A549 (cell line): Measurements from ENCODE around the gene SCAANT1. TPM values are rescaled to one million over a fixed set of nuclear protein-coding genes. Genes with fewer than 3 reads are reported as not detected.

Source experiments
- ATAC-seq, 2 experiments: fragments of 200-7000 bp in 1 of 2; fragments of >200 bp in 1 of 2; cut with Nextera tagmentation in 1 of 2; cut with Tn5 transposase in 1 of 2; 3 replicates each; pipeline versions ENCODE4 v1.8.0 to v1.9.1; 2018 to 2020; ENCODE audit warnings: mild to moderate bottlenecking in 1 of 2, moderate library complexity in 1 of 2
- CTCF ChIA-PET: fragments of 300-600 bp; sonication (Branson Sonifier 250); formaldehyde crosslinking; extraction: SDS; loops from one replicate; lab custom pipeline; 2021; ENCODE audit warnings: antibody characterized with exemption, inconsistent platforms; lab: Yijun Ruan, JAX
- POLR2A ChIA-PET: fragments of 350-600 bp; formaldehyde crosslinking; extraction: SDS; loops from one replicate; lab custom pipeline; 2021; ENCODE audit warnings: antibody characterized with exemption, inconsistent platforms; lab: Yijun Ruan, JAX
- DNase-seq, 2 experiments: peaks; one replicate each; pipeline versions ENCODE4 v3.0.0 to v3.0.0-alpha.2; 2011 to 2016; ENCODE audit warnings: low read depth in 1 of 2, low spot score in 1 of 2
- FAIRE-seq: peaks from 2 replicates; lab custom pipeline; 2011; peaks lifted over from hg19 to GRCh38; lab: Jason Lieb, UNC
- H3K27ac ChIP-seq, 2 experiments: fragments of >200 bp; sonication (Bioruptor Twin); formaldehyde crosslinking; 3 replicates each; pipeline ENCODE4 v1.5.1; 2016 to 2017
- H3K4me1 ChIP-seq: fragments of >200 bp; sonication (Bioruptor Twin); formaldehyde crosslinking; 3 replicates; pipeline ENCODE4 v1.6.1; 2016
- H3K4me2 ChIP-seq: fragments of >200 bp; sonication (Bioruptor Twin); formaldehyde crosslinking; 3 replicates; pipeline ENCODE4 v1.6.1; 2016
- H3K4me3 ChIP-seq: fragments of >200 bp; sonication (Bioruptor Twin); formaldehyde crosslinking; 3 replicates; pipeline ENCODE4 v1.5.1; 2016
- H3K9me3 ChIP-seq: fragments of >200 bp; sonication (Bioruptor Twin); formaldehyde crosslinking; 3 replicates; pipeline ENCODE4 v1.6.1; 2016
- ATOH8 ChIP-seq: fragments of 250-450 bp; sonication (Bioruptor Pico); IDR thresholded peaks from 2 replicates; pipeline ENCODE4 v1.5.0; 2020; ENCODE audit warnings: low read depth, mild to moderate bottlenecking, moderate library complexity
- BHLHE40 ChIP-seq: IDR thresholded peaks from 2 replicates; pipeline ENCODE4 v1.6.1; 2012; ENCODE audit warnings: low read depth, low read length, inconsistent platforms
- CBX8 ChIP-seq: fragments of 200-600 bp; sonication (generic); IDR thresholded peaks from 2 replicates; pipeline ENCODE4 v1.6.1; 2016
- CEBPB ChIP-seq, 2 experiments: fragments of >200 bp in 1 of 2; sonication (Bioruptor Twin) in 1 of 2; formaldehyde crosslinking in 1 of 2; IDR thresholded peaks; 2 replicates each; pipeline ENCODE4 v1.6.1; 2012 to 2016
- HEYL ChIP-seq: fragments of 250-450 bp; sonication (Bioruptor Pico); IDR thresholded peaks from 2 replicates; pipeline ENCODE4 v1.8.0; 2021; ENCODE audit warnings: mild to moderate bottlenecking, moderate library complexity
- HOXB5 ChIP-seq: fragments of 250-450 bp; sonication (Bioruptor Pico); IDR thresholded peaks from 2 replicates; pipeline ENCODE4 v1.5.0; 2020; ENCODE audit warnings: mild to moderate bottlenecking, moderate library complexity
- KDM1A ChIP-seq: fragments of 200-600 bp; sonication (generic); IDR thresholded peaks from 2 replicates; pipeline ENCODE4 v1.6.1; 2016; ENCODE audit warnings: low read depth, mild to moderate bottlenecking
- MAFK ChIP-seq: fragments of 450-650 bp; IDR thresholded peaks from 2 replicates; pipeline ENCODE4 v1.6.1; 2014; ENCODE audit not compliant: partially characterized antibody
- NFE2L2 ChIP-seq: fragments of 150-350 bp; conservative IDR thresholded peaks from 2 replicates; pipeline ENCODE4 v1.6.1; 2014; ENCODE audit warnings: low read length
- RFX5 ChIP-seq: fragments of 450-650 bp; IDR thresholded peaks from 2 replicates; pipeline ENCODE4 v1.7.1; 2014; ENCODE audit warnings: antibody characterized with exemption, mild to moderate bottlenecking, moderate library complexity
- RNF2 ChIP-seq: fragments of 200-600 bp; sonication (generic); IDR thresholded peaks from 2 replicates; pipeline ENCODE4 v1.6.1; 2016; ENCODE audit warnings: low read depth, mild to moderate bottlenecking, antibody characterized with exemption, moderate library complexity, borderline replicate concordance
- SREBF2 ChIP-seq: fragments of 450-650 bp; IDR thresholded peaks from 2 replicates; pipeline ENCODE4 v1.6.1; 2014; ENCODE audit warnings: mild to moderate bottlenecking, moderate library complexity
- TP53 ChIP-seq: fragments of 250-450 bp; sonication (Bioruptor Pico); IDR thresholded peaks from 2 replicates; pipeline ENCODE4 v1.5.0; 2021; ENCODE audit warnings: mild to moderate bottlenecking, moderate library complexity
- ZSCAN20 ChIP-seq: fragments of 250-450 bp; sonication (Bioruptor Pico); IDR thresholded peaks from 2 replicates; pipeline ENCODE4 v1.8.0; 2022; ENCODE audit warnings: mild to moderate bottlenecking, moderate library complexity
- WGBS: methylation state at CpG from one replicate; pipeline ENCODE4 v1.1.6; 2017; ENCODE audit errors: missing lambda C conversion rate; 5-methylcytosine and 5-hydroxymethylcytosine counted together
- polyA plus RNA-seq, 4 experiments: library from polyadenylated mRNA; depleted of rRNA in 3 of 4; stranded (reverse); fragments of >200 nt; fragmentation: RNase III in 1 of 4; extraction: RNeasy Plus Mini Kit Qiagen cat#74134 plus additional on column Dnase treatment in 1 of 4; gene quantifications; 2 replicates in 3 of 4; 3 replicates in 1 of 4; pipeline ENCODE4 v1.2.3, GENCODE V29; 2011 to 2017
- TF ChIP-seq, protein P1 (sequence below): fragments of >200 bp; sonication (Bioruptor Twin); formaldehyde crosslinking; IDR thresholded peaks from 3 replicates; pipeline ENCODE4 v1.5.1; 2016
- TF ChIP-seq, protein P2 (sequence below): IDR thresholded peaks from 2 replicates; pipeline ENCODE4 v1.6.1; 2012
- TF ChIP-seq, protein P3 (sequence below): IDR thresholded peaks from 2 replicates; pipeline ENCODE4 v1.6.1; 2012; ENCODE audit warnings: low read depth, borderline replicate concordance

SCAANT1 gene
- polyA plus RNA-seq, 2 of the 4 experiments (the other 2 are of a cell fraction): not detected

- CTCF ChIA-PET: no interaction called here
- no peak for FAIRE-seq
Observed at GRCh38 chr3:63874769-63875168, 37.4 kb downstream of the SCAANT1 start.

GRCh38 chr3:63872135-63872924, 39.9 kb downstream of the SCAANT1 start:
- WGBS: 89% methylated on average over 2 of the region's 2 CpGs
- Histone ChIP-seq H3K9me3 (no peaks in the 10 kb centered on the region), H3K27ac (no peak overlapping the region), H3K4me2 (no peak overlapping the region), H3K4me1 (no peaks in the 10 kb centered on the region), H3K4me3 (no peak overlapping the region)
- FAIRE-seq (no peak), ATAC-seq (no peak), DNase-seq (no peak)
- ChIA-PET POLR2A (no interaction called here), CTCF (no interaction called here)
- TF ChIP-seq ATOH8 (CRISPR knock-in tag) (no peak), ZSCAN20 (CRISPR knock-in tag) (no peak), KDM1A (no peak), TP53 (CRISPR knock-in tag) (no peak), CEBPB (IDR thresholded peaks at IDR 0.05) (no peak), RNF2 (no peak), RFX5 (no peak)
- TF ChIP-seq, protein P1, sequence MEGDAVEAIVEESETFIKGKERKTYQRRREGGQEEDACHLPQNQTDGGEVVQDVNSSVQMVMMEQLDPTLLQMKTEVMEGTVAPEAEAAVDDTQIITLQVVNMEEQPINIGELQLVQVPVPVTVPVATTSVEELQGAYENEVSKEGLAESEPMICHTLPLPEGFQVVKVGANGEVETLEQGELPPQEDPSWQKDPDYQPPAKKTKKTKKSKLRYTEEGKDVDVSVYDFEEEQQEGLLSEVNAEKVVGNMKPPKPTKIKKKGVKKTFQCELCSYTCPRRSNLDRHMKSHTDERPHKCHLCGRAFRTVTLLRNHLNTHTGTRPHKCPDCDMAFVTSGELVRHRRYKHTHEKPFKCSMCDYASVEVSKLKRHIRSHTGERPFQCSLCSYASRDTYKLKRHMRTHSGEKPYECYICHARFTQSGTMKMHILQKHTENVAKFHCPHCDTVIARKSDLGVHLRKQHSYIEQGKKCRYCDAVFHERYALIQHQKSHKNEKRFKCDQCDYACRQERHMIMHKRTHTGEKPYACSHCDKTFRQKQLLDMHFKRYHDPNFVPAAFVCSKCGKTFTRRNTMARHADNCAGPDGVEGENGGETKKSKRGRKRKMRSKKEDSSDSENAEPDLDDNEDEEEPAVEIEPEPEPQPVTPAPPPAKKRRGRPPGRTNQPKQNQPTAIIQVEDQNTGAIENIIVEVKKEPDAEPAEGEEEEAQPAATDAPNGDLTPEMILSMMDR: no peak
- TF ChIP-seq, protein P2, sequence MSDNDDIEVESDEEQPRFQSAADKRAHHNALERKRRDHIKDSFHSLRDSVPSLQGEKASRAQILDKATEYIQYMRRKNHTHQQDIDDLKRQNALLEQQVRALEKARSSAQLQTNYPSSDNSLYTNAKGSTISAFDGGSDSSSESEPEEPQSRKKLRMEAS: no peak

More at GRCh38 chr3:63874769-63875168, 37.4 kb downstream of the SCAANT1 start:
- Histone ChIP-seq H3K4me2 (no peak overlapping the region), H3K4me1 (no peaks in the 10 kb centered on the region), H3K9me3 (no peaks in the 10 kb centered on the region), H3K4me3 (no peak overlapping the region), H3K27ac (no peak overlapping the region)
- 82% methylated on average over 3 of the region's 3 CpGs for WGBS
- TF ChIP-seq, protein P1: no peak
- TF ChIP-seq BHLHE40 (no peak), ATOH8 (CRISPR knock-in tag) (no peak), TP53 (CRISPR knock-in tag) (no peak), SREBF2 (no peak), CBX8 (no peak), HOXB5 (no peak), NFE2L2 (no peak), HEYL (no peak), MAFK (no peak)
- TF ChIP-seq, protein P3, sequence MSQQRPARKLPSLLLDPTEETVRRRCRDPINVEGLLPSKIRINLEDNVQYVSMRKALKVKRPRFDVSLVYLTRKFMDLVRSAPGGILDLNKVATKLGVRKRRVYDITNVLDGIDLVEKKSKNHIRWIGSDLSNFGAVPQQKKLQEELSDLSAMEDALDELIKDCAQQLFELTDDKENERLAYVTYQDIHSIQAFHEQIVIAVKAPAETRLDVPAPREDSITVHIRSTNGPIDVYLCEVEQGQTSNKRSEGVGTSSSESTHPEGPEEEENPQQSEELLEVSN: no peak
- TF ChIP-seq, protein P2: no peak
- DNase-seq: no peak
- POLR2A ChIA-PET: no interaction called here
- ATAC-seq: no peak
